PC-3 (cell line): ENCODE measurements around the gene HLA-DPA1.

Source experiments
- EZH2 ChIP-seq: fragments of 300-600 bp; sonication (generic); IDR thresholded peaks from one replicate; pipeline ENCODE4 v1.6.1; 2017; ENCODE audit warnings: antibody characterized with exemption, mild to moderate bottlenecking, low read length; ENCODE audit not compliant: unreplicated experiment
- EZH2phosphoT487 ChIP-seq: fragments of 300-600 bp; sonication (generic); IDR thresholded peaks from 2 replicates; pipeline ENCODE4 v1.6.1; 2018; ENCODE audit warnings: mild to moderate bottlenecking, antibody characterized with exemption, low read length, borderline replicate concordance
- TF ChIP-seq, protein P1 (sequence below): fragments of 300-600 bp; sonication (generic); conservative IDR thresholded peaks from 2 replicates; pipeline ENCODE4 v1.5.1; 2017; ENCODE audit warnings: antibody characterized with exemption, low read depth, mild to moderate bottlenecking, low read length

DNA sequence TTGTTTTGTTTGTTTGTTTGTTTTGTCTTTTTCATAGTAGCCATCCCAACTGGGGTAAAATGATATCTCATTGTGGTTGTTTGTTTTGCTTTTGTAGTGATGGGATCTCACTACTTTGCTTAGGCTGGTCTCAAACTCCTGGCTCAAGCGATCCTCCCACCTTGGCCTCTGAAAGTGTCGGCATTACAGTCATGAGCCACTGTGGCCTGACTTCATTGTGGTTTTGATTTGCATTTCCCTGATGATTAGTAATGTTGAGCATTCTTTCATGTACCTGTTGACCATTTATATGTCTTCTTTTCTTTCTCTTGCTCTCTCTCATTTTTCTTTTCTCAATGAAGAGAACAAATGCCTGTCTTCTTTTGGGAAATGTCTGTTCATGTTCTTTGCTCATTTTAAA lies 33.3 kb downstream of the HLA-DPA1 start:
- TF ChIP-seq EZH2 (no peak), EZH2phosphoT487 (no peak)
- TF ChIP-seq, protein P1, sequence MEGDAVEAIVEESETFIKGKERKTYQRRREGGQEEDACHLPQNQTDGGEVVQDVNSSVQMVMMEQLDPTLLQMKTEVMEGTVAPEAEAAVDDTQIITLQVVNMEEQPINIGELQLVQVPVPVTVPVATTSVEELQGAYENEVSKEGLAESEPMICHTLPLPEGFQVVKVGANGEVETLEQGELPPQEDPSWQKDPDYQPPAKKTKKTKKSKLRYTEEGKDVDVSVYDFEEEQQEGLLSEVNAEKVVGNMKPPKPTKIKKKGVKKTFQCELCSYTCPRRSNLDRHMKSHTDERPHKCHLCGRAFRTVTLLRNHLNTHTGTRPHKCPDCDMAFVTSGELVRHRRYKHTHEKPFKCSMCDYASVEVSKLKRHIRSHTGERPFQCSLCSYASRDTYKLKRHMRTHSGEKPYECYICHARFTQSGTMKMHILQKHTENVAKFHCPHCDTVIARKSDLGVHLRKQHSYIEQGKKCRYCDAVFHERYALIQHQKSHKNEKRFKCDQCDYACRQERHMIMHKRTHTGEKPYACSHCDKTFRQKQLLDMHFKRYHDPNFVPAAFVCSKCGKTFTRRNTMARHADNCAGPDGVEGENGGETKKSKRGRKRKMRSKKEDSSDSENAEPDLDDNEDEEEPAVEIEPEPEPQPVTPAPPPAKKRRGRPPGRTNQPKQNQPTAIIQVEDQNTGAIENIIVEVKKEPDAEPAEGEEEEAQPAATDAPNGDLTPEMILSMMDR = no peak
